Activated CD4-positive, alpha-beta T cell treated with anti-CD3 and anti-CD28 coated beads, Interleukin-2, Interleukin-4, amounts not matched to agents 100 ng/mL and 50 ng/mL, durations not matched to agents 16 hours and 8 hours (primary cell): ENCODE data around the gene ERCC6L2.

Experiments used
- DNase-seq: peaks from one replicate; pipeline ENCODE4 v3.0.0-alpha.2; 2020; ENCODE audit warnings: low spot score

Gene ERCC6L2

DNA sequence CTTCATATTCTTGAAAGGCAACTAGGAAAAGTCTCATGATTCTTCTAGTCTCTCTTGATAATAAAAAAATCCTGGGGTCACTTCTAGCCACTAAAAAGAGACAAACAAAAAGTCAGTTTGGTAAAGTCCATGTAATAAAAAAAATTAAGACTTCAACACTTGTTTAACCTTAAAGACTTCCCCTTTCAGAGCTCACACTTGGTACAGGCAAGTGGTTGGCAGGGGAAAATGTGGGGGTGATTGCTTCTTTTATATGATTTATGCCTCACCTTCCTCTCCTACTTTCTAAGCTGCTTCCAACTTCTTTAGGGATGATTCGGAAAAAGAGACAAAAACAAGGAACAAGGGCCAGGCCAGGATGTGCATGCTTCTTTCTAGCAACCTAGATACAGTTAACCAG is 5.1 kb upstream of the ERCC6L2 start:
- no peak for DNase-seq

DNA sequence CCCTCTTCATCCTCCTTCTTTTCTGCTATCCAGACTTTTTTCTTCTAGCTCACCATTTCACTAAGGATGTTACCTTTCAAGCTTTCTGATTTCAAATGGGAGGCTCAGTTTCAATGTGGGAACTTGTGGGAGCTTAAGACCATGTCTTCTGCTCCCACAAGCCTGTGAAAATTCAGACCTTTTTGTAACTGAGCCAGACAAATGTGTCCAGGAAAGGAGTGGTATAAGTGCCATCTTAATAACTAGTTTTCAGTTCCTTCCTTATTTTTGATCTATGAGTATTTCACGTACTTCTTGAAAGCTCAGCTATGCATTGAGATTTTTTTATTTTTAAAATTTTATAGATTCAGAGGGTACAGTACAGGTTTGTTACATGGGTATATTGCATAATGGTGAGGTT is 4.6 kb upstream of the ERCC6L2 start:
- no peak for DNase-seq

DNA sequence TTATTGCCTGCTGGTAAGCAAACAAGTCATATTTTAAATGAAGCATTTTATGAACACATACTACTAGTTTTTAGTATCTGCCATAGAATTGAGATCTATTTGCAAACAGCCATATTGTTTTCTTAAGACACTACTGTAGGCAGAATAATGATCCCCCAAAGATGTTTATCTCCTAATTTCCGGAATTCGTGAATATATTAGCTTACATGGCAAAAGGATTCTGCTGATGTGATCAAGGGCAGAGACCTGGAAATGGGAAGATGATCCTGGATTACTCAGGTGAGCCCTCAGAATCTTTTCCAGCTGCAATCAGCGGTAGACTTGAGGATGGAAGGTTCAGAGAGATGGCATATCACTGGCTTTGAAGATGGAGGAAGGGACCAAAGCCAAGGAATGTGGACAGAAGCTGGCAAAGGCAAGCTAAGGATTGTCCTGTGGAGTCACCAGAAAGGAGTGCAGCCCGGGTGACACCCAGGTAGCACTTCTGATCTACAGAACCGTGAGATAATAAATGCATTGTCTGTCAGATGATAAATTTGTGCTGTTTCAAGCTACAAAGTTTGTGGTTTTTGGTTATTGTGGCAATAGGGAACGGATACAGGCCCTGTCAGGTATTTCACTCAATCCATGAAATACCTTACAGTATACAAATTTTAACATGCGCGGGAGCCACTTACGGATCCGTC is 1.0 kb upstream of the ERCC6L2 start:
- no peak for DNase-seq

DNA sequence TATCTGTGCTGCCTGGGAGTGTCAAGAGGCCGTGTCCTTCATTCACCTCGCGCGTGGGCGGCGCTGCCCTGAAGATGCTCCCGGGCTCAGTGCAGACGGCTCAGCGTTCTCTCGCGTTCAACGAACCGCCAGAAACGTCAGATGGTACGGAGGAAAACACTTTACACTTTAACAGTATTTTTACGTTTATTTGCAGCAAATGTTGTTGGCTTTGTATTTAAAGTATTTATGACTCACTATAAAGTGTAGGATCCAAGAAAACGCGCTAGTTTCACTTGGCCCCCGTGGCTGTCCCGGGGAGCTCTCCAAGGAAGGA is 544 bp upstream of the ERCC6L2 start:
- peak; percentile 46 for DNase-seq

DNA sequence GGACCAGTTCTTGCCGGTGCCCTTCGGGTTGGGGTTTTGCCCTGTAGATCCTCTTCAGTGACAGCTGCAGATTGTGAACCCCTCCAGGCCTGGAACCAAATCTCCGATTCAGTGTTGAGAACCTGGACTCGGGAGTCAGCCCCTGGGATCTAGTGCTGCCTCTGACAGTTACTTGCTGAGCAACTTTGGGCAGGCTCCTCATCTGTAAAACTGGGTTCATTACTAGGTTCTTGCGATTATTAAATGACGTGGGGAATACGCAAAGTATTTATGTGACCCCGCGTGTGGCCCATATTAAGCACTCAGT is 600 bp downstream of the ERCC6L2 start:
- no peak for DNase-seq

DNA sequence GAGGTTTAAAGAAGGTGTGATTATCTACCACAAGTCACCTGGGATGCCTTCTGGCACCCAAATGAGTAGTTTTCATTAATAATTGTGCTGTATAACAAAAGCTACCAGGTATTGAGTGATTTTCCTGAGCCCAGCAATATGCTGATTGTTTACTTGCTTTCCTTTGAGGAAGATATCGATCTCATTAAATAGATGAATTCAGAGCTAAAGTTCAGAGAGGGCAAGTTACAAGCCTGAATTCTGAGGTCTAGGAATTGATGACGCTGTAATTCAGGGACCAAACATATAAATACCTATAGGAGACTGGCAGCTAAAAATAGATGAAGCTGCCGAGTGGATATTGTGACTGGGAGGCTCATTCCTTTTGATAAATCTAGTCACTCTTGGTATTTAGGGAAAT is 1.1 kb downstream of the ERCC6L2 start:
- no peak for DNase-seq

DNA sequence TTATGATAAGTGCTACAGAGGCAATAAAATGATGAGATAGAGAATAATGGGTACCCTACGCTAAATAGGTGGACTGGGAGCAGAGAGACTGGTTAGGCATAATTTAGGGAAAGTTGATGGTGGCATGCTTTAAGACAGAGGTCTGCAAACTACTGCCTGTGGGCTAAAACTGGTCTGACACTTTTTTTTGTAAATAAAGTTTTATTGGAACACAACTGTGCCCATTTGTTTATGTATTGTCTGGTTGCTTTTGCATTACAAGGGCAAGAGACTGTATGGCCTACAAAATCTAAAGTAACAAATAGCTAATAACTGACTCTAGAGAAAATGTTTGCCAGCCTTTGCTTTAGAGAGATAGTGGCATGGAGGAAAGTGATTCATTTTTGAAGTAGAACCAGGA is 2.5 kb downstream of the ERCC6L2 start:
- no peak for DNase-seq

DNA sequence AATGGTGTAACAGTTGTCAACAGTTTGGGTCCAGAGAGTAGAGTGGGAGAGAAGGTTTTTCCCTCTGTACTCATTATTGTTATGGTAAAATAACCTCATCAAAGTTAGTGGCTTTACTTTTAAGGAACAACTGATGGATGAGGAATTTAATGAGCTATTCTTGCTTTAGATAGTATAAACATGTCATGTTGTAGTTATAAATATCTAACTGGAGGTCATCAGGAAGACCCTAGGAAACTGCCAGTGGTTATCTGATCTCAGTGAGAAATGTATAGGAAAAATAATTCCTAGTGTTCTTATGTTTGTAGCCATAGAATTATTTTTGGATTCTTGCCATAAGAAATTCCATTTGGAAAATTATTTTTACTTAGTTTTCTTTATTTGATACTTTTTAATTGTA is 4.1 kb downstream of the ERCC6L2 start:
- no peak for DNase-seq

DNA sequence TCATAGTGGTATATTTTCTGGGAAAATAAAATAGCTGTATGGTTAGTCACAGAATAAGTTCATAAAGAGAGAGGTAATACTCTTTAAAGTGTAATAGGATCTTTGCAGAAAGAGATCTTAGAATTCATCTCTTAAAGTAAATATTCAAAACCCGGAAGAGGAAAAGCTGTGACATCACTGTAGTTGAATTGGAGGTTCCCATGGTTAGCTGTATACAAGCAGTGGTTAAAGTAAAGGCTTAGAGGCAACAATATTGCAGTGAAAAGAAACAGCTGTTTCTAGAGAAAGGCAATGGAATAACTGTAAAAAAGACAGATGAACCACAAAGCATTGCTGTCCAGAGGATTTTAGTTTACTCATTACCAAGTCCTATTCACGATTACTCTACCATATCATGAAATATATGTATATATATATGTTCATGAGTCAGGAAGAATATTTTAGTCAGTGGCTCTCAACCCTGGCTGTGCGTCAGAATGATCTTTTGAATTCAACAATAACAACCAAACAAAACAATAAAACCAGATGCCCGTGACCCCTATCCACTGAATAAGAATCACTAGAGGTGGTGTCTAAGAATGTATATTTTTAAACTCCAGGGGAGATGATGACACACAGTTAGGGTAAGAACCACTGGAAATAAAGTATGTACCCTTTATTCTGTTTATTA is 4.7 kb downstream of the ERCC6L2 start:
- no peak for DNase-seq

DNA sequence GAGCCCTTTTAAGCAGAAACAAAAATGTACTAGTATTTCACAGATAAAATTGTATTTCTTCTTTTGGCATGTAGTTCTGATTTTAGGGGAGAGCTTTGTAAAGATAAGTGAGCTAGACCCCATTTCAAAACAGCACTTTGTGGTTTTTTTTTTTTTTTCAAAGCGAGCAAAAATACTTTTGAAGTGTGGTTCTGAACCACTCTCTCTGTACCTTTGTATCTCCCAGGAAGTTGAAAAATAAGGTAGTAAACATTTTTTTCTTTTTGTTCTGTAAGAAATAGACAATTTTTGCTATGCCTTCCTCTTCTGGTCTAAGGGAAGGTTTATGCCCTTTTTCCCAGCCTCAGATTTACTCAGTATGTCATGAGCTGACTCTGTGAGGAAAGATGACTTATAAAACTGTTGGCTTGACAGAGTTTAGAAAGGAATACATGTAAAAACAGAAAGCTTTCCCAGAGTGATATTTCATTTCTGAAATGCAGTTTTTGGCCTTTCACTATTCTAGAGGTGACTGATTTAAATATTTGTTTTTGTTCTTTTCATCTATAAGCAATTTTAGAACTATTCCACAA is 12.5 kb downstream of the ERCC6L2 start:
- DNase-seq: no peak

DNA sequence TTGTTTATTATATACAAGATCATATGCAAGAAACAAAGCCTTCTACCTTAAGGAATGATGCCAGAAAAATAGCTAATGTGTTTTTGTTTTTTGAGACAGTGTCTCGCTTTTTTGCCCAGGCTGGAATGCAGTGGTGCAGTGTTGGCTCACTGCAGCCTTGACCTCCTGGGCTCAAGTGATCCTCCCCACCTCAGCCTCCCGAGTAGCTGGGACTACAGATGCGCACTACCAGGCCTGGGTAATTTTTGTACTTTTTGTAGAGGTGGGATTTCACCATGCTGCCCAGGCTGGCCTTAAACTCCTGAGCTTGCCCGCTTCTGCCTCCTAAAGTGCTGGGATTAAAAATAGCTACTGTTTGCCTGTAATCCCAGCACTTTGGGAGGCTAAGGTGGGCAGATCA is 15.1 kb downstream of the ERCC6L2 start:
- no peak for DNase-seq

DNA sequence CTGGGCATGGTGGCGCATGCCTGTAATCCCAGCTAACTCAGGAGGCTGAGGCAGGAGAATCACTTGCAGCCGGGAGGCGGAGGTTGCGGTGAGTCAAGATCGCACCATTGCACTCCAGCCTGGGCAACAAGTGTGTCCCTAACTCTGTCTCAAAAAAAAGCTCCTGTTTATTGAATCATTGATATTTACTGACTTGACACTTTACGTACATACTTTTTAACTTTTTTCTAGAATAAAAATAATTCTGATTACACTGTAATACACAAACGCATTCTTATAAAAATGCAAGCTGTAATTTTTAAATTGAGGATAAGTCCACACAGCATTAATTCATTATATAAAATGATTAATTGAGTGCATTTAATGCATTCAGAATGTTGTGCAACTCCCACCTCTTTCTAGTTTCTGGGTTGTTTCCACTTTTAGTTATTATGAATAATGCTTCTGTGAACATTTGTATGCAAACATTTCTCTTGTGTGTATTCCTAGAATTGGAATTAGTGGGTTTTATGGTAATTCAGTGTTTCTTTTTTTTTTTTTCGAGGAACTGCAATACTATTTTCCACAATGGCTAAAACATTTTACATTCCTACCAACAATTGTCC is 15.7 kb downstream of the ERCC6L2 start:
- DNase-seq: no peak

DNA sequence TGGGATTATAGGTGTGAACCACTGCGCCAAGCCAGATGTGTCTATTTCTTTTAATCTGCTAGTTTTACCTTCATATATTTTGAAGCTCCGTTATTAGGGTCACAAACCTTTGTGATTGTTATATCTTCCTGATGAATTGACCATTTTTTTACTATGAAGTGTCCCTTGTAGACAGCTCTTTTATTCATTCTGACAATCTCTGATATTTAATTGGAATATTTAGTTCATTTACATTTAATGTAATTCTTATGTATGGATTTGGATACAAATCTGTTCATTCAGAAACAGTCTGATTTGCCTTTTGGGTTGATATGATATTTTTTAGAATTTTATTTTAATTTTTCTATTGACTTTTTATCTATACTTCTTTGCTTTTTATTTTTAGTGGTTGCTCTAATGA is 17.2 kb downstream of the ERCC6L2 start:
- no peak for DNase-seq

DNA sequence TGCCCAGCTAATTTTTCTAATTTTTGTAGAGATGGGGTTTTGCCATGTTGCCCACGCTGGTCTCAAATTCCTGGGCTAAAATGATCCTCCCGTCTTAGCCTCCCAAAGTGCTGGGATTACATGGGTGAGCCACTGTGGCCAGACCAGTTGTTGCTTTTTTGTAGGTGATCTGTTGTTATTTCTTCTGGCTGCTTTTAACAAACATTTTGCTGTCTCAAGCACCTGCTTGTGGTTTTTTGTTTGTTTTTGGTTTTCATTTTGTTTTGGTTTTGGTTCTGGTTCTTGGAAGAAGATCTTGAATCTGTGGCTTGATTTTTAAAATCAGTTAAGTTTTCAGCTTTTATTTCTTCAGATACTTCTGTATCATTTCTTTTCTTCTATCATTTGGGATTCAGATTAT is 21.1 kb downstream of the ERCC6L2 start:
- DNase-seq: no peak

DNA sequence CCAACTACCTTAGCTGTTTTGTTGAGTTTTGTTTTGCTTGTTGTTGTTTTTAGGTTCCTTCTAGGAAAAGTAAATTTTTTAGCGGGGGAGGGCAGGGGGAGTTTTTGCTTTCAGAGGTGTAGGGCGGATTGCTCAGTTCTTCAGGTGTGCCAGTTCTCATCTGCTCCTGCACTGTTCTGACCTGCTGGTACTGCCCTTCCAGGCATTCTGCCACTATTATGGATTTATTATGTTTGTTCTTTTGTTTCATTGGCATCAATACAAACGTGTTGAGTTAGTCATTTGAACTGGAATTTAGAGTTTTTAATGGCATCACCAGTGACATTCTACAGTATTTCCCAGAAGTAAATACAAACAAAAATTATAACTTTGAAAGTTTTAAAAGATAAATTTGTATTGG is 26.0 kb downstream of the ERCC6L2 start:
- DNase-seq: no peak

DNA sequence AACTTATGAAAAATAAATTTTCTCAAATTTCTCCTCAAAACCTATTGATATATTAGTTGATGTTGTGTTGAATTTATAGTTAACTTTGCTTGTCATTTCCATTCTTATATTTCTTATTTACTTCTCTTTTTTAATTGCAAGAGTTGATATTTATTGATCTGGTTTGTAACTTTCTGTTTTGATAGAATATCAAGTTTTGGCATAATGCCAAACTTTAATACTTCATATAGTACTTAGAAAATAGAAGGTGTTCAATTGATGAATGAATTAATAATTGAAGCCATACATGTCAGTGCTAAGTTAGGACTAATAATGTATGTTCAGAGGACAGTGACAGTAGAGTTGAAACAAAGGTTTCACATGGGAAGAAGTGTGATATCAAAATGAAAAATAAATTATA is 27.9 kb downstream of the ERCC6L2 start:
- no peak for DNase-seq

DNA sequence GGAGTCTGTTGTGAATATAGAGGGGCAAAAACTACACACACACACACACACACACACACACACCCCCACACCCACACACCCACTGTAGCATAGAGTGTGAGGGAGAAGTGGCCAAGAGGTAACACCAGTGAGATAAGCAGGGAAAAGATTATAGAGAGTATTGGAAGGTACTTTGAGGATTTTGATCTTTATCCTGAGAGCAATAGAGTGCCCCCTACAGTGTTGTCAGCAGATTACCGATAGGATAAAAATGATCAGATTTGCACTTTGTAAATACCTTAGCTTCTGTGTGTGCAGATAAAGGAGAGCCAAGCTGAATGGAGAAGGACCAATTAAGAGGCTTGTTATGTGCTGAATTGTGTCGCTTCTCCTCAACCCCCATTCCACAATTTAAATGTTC is 32.3 kb downstream of the ERCC6L2 start:
- DNase-seq: no peak

DNA sequence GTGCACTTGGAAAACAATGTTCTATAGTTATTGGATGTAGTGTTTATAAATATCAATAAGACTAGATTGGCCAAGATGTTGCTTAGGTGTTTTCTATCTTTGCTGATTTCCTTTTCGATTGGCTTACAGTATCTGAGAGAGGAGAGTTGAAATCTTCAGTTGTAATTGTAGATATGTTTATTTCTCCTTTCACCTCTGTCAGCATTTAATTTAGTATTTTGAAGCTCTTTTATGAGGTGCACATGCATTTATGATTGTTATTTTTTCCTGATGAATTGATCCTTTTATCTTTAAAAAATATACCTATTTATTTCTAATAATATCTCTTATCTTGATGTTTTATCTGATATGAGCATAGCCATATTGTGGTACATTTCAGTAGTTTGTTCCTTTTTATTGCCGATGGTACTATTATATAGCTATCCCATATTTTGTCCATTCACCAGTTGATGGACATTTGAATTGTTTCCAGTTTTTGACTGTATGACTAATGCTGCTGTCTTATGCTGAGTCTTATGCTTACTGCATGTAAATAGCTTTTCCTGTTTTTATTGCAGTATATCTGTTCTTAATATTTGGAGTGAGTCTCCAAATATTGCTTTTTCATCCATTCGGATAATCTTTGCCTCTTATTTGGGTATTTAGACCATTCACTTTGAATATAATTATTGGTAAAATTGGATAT is 34.7 kb downstream of the ERCC6L2 start:
- DNase-seq: no peak

DNA sequence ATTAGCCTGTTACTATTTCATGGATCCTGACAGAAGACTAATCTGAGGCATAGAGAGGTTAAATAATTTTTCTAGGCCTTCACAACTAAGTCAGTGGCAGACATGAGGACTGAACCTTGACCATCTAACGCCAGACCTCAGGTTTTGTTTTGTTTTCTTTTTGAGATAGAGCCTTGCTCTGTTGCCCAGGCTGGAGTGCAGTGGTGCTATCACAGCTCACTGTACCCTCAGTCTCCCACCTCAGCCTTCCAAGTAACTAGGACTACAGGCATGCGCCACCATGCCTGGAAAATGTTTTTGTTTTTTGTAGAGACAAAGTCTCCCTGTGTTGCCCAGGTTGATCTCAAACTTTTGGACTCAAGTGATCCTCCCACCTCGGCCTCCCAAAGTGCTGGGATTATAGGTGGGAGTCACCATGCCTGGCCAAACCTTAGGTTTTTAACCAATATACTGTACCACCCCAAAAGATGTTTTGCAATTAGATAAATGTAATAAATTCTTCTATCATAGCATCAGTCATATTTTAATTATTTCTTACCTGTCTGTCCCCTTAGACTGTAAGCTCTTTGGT is 35.4 kb downstream of the ERCC6L2 start:
- no peak for DNase-seq

DNA sequence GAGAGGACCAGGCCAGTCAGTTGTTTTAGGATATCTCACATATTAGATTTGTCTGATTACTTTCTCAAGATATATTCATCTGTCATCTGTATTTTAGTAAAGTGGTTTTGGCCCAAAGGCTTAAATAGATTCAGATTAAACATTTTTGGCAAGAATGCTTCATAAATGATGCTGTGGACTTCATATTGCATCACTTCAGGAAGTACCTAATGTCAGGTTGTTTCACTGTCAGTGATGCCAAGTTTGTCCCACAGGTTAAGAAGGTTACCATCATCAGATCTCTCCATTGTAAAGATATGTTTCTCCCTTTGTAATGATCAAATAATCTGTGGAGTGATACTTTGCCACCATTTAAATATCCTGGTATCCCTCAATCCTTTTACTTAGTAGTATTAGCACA is 37.3 kb downstream of the ERCC6L2 start:
- no peak for DNase-seq

DNA sequence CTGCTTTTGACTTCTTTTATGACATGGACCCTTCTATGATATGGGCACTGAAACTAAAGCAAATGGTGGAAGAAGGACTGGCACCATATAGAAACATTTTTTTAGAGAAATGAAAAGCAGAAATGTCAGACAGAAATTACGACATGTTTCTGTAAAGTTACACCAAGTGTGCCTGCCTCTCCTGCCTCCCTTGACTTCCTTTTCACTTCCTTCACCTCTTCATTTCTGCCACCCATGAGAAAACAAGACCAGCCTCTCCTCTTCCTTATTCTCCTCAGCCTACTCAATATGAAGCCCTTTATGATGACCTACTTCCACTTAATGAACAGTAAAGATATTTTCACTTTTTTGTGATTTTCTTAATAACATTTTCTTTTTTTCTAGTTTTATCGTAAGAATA is 44.5 kb downstream of the ERCC6L2 start:
- no peak for DNase-seq

DNA sequence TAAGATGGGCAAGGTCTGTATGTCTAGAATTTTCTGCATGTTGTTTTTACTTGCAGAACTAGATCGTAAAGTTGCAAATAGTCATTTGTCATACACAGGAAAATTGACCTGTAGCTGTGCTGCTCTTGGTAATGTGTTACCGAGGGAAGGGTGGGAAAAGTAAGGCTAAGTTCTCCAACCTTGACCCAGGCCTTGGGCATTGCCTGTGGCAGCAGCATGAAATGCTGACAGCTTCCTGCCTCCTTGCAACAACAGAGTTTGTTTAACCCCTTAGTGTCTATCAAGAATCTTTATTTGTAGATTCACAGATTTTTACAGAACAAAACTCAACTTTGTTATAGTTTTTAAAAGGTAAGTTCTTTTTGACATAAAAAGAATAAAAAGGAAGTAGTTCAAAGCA is 48.3 kb downstream of the ERCC6L2 start:
- no peak for DNase-seq

DNA sequence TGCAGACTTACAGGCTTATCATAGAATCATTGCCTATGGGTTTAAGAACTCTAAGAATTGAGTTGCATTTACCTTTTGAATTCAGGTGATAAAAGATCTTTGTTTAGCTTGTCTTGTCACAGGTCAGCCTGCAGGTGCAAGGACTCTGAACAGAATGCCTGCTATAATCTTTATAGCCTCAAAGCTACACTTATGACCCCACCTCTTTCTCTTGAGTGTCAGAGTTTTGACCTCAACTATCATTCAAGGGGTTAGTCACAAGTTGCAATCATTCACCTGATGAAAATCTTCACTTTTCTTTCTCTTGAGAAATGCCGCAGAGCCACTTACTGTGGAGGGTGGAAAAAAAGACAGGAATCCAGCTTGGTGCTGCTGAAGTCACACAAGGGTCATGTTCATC is 49.5 kb downstream of the ERCC6L2 start:
- no peak for DNase-seq
